Activated naive CD4-positive, alpha-beta T cell (primary cell): ENCODE measurements around the gene LRRC4C.

Source experiments
- DNase-seq, 4 experiments: peaks; one replicate each; lab custom pipeline; 2025; lab: John Stamatoyannopoulos, UW

The LRRC4C gene

DNA sequence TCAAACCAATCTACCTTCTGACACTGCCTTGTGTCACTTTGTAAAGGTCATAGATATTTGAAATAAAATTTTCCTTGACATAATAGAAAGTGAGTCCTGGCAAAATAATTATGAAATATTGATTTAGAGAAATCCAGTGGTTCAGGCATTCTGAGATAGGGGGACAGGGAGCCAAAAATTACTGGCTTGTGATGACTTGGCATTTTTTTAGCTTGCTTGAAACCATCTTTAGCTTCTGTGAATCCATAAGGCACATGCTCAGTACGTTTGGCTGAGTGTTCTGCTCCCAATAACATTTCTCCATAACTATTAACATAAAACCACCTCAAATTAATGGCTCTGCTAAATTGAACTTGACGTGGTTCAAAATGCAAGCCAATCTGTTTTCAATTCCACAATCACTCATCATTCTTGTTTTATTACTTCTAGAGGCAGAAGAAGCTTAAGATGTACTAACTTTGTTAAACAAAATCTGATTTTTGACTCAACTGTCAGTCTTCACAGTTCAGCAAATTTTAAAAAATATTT, 209.0 kb downstream of the LRRC4C start:
- no peak for DNase-seq

DNA sequence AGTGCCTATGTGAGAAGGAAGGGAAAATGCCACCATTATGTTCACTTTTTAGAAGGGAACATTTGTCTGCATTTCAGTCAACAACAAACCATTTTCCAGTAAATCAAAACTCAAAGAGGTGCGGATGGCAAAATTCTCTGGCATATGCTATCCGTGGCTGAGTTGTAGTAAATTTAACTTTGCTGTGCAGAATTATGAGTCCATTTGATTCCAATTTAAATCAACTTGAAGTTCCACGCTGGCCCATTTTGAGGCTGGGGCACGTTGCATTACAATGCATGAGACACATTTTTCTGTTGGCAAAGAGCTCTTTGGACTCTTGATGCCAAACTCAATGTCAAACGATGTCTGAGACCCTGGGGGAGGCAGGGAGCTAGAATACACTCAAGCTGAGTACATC, 211.8 kb downstream of the LRRC4C start:
- DNase-seq = no peak

DNA sequence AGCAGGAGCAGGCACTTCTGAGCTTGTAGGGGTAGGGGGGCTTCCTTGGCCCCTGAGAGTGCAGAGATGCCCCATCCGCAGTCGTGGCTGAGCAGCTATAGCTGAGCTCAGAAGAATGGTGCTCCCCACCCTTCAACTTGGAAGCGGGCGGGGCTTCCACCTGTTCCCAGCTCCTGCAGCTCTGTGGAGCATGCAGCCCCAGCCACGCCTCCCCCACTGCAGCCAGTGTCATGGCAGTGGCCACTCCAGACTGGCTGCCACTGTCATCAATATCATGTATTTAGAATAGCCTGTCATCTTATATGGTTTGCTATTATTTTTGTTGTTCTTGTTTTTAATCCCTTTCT, 213.1 kb downstream of the LRRC4C start:
- no peak for DNase-seq

DNA sequence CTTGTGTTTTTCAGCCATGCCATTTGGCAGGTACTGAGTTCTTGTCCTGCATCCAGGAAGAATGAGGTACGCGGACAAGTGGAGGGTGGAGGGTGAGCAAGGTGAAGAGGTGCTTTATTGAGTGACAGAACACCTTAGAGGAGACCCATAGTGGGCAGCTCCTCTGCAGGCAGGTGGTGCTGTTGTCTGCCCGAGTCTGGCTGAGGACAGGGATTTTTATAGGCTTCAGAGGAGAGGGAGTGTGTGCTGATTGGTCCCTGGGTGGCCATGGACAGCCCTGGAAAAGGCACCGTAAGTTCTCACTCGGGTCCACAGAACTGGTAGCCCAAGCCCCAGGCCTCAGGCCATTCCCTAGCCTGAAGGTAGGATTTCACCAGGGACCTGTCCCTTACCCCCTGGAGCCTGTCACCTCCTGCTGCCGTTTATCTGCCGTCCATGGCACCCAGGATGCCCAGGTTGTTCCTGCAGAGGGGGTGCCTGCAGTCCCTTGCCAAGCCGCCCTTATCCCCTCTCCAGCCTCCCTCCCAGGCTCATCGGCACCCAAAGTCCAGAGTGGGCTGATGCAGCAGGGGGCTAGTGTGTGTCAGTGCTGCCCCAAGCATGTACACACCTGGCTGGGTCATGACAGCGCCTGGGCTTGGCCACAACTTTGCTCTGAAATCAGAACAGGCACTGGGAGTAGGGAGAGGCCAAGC, 213.6 kb downstream of the LRRC4C start:
- DNase-seq = no peak

DNA sequence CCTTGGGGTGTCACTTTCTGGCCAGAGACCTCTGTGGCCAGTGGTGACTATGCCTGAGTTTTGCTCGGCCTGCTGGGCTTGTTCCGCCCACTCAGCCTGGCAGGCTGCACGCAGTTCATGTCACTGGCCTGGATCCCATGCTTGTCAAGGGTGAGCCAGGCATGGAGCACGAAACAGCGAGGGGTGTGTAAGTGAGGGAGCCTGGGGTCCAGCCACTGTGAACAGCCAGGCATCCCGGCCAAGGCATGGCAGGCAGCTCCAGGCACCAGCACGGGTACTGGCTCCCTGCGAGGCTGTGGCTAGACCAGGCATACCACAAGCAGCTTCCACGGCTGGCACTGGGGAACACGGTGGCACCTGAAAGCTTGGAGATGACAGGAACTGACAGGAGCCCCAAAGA, 214.3 kb downstream of the LRRC4C start:
- no peak for DNase-seq

DNA sequence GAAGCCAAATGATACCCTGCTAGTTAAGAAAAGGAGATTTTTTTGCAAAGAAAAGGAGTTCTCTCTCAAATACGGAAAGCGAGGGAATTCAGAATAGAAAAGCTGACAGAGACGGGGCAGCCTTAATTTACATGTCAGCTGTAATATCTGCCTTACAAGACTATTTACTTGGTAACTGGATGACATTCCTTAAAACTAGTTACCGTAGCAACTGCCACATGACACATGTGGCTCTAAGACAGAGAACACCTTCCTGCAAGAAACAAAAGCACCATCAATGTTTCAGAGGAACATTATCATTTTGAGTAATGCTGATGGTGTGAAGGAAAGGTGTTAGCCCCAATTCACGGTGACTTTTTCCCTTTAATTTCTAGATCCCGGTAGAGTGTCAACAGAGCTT, 222.1 kb downstream of the LRRC4C start:
- no peak for DNase-seq

DNA sequence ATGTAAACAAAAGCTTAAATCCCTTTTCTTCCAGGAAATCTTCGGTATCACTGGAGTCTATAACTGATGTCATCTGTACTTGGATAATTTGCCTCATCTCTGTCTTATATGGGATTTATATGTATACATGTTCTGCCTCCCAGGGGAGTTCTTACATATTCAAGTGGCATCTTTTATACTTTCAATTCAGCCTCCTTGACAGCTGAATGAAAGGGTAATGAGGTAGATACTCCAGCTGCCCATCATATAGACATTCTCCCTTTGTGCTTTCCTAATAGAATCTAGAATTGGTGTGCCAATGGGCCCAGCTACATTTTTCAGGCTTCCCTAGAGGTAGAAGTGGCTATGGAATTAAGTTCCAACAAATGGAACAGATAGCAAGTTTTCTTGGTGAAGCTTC, 223.8 kb downstream of the LRRC4C start:
- DNase-seq = no peak

DNA sequence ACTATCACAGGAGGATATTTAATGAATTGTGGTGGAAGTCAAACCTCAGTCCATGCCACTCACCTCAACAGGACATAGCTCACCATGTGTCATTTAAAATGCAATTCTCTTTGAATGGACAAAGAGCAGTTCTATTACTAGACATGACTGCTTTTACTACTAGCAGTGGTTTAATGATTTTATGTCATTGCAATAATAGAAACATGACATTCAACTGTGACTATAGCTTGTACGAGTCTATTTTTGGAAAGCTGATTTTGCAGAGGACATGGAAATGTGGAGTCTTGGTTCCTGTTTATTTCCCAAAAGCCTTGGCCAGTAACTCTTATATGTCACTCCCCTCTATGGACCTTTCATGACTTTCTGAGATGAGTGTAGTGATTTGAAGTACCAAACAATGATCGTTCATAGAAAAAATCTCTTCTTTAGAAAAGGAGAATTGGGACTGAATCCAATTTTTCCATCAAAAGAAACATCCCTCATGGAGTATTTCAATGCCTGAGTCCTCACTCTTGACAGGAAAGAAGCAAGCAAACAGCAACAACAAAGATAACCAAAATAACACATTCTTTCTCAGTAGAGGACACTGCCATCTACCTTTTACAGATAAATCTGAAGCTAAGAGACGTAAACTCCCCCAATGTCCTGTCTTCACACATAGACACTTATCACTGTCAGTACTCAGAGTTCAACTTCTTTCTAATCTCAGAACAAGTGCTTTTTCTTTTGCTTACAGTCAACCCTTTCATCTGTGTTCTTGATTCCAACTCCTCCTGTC, 233.4 kb downstream of the LRRC4C start:
- DNase-seq = no peak

DNA sequence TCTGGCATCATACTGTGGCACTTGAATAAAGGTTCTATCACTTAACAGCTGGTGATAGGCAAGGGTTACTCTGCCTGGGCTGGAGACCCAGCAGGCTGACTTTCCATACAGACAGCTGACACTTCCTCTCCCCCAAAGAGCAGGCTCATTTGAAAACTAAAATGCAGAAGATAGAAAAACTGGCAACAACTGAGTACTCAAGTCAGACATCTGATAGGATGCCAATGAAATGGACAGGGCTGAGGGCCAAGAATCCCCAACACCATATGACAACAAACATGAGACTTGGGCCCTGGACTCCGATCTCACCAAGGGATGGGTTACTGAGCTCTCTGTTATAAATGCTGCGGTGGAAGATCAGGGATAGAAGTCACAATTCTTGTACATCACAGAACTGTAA, 237.2 kb downstream of the LRRC4C start:
- no peak for DNase-seq

DNA sequence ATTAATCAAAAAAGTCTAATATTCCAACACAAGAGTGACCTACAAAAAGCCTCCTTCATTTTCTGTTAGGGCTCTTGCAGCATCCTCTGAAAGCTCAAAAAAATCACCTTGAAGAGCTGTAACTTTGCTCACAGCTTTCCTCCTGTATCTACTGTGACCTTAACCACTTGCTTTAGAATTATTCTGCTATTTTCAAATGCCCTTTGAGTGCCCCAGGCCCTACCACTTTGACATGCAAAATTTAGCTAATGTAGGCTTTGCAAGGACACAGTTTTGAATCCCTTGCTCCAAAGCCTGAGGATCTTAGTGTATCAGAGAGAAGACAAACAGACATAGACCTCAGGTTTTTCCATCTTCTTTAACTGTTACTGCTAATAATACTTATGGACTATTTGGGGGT, 253.1 kb downstream of the LRRC4C start:
- no peak for DNase-seq

DNA sequence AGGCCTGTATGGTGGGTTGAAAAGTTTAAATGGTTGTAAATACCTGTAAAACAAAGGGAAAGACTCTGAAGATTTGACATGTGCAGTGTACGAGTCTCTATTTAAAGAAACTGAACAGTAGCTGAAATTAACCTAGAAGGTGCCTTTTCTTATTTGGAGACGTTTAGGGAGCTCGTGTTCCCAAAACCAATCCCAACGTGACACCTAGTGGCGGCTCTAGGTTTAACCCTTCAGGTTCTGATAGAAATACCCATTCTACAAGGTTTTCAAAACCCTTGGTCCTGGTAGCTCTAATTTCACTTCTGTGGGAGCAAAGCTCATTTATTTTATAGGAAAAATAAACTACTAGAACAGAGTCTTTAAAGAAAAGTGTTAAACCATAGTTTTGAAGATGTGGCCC, 258.3 kb downstream of the LRRC4C start:
- no peak for DNase-seq

DNA sequence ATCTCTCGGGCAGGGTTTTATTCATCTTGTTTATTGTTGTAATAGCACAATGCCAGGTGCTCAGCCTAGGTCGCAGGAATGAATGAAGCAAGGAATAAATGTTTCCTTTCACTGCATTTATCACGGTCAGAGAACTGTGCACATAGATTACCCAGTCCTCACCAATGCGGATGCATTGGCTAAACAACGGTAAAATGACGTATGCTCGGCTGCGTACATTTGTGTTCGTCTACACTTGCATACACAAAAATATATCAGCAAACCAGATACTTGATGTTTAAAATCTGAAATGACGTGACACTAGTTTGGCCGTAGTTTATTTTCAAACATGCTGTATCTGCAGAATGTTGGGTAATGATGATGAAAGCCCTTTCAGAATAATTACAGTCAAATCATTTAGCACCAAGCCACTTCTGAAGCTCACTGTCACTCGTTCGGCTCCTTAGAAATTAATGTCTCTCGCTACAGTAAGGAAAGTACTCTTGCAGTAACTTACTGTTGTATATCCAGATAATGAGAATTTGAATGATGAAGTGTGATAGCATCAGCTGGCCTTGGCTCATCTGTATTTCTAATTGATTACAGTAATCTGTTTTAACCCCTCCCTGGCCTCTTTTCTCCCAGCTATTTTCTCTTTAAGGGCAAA, 268.9 kb downstream of the LRRC4C start:
- DNase-seq = no peak

DNA sequence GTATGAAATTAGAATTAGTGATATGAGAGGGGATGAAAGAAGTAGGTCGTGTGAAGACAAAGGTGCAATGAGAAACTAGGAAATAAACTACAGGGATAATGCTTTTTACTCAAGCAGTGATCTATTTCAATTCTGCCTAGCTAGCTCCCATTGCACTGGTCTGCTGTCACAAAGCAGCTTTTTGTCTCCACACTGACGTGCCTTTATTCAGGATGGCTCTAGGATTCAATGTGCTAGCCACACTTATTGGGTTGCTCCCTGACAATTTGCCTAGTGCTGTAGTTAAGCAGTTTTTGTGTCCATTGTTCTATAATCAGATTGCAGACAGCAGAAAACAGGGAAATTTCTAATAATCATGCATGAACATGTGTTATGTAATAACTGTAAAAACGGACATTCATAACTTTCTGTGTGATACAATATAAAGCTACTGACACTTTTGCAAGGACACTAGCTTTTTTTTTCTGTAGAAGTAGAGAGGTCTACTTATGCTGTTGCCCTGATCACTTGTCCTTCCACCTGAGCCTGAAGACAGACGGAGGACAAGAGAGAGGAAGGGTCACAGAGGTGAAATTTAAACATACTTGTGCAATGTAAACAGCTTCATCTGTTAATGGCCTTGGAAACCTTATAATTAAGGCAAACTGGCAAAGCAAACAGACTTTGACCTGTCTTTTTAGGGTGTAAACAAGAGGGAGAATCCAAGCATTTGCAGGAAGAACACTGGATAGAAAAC, 269.6 kb downstream of the LRRC4C start:
- no peak for DNase-seq

DNA sequence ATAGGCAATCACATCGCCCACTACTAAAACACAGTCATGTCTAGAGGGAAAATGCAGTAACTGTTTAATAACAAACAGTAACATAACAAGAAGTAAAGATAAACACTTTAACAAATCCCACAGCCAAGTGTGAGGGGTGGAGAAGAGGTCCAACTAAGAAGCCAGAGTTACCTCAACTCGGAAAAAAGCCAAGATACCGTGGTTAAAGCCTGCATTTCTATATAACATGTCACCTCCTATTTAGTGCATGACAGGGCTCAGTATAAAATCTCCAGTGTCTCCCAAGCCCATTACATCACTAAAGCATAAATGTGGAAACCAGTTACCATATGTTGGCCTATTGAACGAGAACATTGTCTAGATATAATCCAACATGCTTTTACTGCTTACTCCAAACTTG, 281.7 kb downstream of the LRRC4C start:
- DNase-seq = no peak

DNA sequence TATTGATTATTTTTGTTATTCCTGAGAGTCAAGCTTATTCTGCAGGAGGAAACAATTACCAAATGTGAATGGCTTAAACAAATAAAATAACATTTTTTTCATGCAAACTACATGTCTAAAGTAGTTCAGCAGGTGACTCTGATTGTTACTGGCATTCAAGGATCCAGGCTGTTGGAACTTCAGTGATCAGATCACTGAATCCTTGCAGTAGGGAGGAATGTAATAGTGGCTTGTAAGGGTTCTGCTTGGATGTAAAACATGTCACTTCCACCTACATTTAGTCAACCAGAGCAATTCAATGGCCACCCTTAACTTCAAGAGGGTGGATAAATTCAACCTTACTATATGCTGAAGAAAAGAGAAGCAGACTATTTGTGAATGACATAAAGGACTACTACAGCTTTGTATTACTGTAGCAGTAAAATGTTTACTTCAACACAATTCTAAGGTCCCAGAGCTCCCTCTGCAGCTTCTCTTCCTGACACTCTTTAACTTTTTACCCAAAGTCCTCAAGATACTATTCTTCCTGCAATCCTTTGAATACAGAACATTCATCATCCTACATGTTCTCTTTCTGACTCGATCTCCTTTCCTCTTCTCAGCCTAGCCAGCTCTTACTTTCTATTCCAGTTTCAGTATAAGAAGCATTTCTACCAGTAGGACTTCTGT, 284.0 kb downstream of the LRRC4C start:
- no peak for DNase-seq

DNA sequence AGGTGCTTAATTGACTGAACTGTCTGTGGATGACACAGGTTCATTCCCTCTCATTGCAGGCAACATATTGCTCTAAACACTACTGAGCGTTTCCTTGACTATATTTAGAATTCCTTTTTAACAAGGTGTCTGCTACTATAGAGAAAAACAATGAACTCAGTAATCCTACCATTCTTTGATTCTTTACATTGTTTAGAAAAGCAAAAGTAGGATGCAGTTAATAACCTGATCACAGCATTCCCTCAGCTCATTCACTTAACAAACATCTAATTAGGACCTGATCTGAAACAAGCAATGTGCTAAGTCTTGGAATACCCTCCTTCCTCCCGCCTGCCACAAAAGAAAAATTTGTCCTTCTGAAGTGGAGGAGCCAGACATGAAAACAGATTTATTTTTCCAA, 313.1 kb downstream of the LRRC4C start:
- DNase-seq = no peak

DNA sequence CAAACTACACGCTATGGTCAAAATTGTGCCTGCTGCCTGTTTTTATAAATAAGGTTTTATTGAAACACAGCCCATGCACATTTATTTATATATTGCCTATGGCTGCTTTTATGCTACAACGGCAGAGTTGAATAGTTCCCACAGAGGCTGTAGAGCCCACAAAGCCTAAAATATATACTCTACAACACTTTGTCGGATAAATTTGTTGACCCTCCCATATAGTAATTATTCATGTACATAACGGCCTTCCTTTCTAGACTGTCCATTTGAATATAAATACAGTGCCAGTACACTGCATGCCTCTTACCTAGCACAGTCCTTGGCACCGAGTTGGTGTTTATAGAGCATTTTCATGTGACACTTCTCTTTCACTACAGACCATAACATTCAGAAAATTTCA, 314.0 kb downstream of the LRRC4C start:
- DNase-seq = no peak

DNA sequence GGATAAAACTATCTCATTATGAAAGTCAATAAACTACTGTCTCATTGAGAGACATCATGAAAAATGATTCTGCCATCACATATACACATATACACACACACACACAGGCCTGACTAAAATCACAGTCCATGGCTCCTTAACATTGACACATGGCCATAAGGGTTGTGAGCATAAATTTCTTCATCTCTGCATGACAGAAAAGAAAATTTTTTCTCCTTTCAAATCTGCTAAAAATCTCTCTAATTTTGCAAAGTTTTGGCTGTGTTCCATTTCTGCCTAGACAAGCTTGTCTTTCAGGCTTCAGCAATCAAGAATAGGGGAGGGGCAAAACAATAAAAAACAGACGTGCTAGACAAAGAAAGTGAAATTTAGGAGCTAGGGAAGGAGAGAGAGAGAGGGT, 324.5 kb downstream of the LRRC4C start:
- no peak for DNase-seq

DNA sequence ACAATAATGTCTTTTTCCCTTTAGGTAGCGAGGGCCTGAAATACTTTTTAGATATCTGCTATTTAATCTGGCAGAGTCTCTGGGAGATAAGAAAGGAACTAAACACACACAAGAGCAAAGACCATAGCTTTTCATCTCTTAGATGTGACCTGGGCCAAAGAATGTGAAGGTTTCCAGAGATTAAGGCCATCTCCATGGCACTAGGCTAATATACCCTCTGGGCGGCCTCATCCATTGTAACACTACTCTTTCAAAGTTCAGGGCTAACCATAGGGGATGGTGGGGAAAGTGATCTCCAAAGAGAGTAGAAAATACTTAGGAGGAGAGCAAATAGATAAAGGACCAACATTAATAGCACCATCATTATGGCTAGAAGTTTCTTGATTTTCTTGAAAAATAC, 326.4 kb downstream of the LRRC4C start:
- DNase-seq = no peak

DNA sequence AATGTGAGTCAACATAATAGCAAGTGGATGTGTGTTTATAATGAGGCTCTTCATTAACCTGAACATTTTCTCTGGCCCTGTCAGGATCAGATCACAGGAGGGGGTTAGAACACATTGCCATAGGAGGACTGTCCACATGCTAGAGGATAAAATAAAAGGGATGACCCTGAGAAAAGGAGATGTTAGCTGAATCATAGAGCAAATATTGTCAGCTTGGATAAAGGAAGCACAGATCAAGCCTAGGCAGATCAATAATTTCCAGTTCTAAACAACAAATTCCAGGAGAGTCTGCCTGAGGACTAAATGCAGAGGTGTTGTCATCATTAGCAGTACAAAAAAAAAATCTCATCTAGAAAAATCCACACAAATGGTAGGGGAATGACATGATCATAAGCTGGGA, 337.9 kb downstream of the LRRC4C start:
- no peak for DNase-seq

DNA sequence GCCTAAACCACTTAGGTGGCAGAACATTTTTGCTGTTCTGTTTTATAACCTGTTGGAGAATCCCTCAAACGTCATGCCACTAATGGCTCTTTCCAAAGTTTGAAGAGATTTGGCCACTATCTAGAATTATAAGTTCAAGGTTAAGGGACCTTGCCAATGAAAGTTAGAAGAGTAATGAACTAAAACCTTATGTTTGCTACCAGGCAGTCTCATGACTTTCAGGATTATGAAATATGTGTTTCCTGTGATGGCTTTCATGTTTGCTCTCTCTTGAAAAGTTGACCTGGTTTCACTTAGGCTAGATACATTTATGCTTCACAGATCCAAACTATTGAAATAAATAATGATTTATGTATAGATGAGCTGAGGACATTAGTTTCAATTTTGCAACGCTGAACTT, 340.0 kb downstream of the LRRC4C start:
- DNase-seq = no peak

DNA sequence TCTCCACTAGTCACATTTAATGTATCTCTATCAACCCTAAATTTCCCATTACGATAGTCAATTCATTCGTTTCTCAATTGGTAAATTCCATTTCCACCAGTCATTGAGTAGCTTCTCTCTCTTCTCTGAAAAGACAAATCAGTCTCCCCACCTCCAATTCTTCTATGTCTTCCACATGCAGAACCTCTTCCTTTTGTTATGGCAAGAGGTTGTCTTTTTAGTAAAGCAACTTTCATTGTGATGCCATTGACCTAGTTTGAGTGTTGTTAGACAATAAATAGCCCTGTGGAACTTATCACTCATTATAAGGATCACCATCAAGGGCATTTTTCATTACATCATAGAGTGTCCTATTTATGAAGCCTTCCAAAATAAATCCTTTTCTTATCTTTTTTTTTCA, 340.9 kb downstream of the LRRC4C start:
- no peak for DNase-seq
